Posterior cingulate gyrus (tissue), 11 donors: ENCODE data around the gene E4F1.

Source experiments
- DNase-seq, 10 donors: peaks; one replicate each; pipeline versions ENCODE4 v3.0.0 to v3.0.0-alpha.2; 2020 to 2021; ENCODE audit warnings: mixed read lengths in 3 of 10
- intact Hi-C: fragments of 100-400 bp; cut with DNase I; formaldehyde crosslinking; loops from one replicate; pipeline ENCODE4 v1.15.1; 2023

E4F1 gene

GRCh38 chr16:2205967-2206313 is 17.5 kb upstream of the E4F1 start:
- intact Hi-C loops = loop anchor here (1.0 to 5.0 kb wide), 2 partner anchors 49 to 62 kb away; partner anchors contain the start of genes RNPS1 and TRAF7
- DNase-seq = peak in 2 of 10 donors; percentile 34 to 73

GRCh38 chr16:2206420-2206779 is 17.0 kb upstream of the E4F1 start:
- intact Hi-C loops = loop anchor here (5.0 kb wide), 1 partner anchor 49 kb away; the partner anchor contains the start of gene TRAF7
- peak in 1 of 10 donors; percentile 10 for DNase-seq

- DNase-seq = peak in 2 of 10 donors; percentile 9 to 72
- intact Hi-C loops = loop anchor here (5.0 kb wide), 1 partner anchor 50 kb away; the partner anchor contains the start of gene TRAF7
Observed at GRCh38 chr16:2206780-2207433, 16.5 kb upstream of the E4F1 start.

GRCh38 chr16:2207872-2208271 is 15.5 kb upstream of the E4F1 start:
- intact Hi-C loops = loop anchor here (5.0 kb wide), 1 partner anchor 51 kb away; the partner anchor contains the start of gene TRAF7
- no peak for DNase-seq

GRCh38 chr16:2208308-2208707 is 15.1 kb upstream of the E4F1 start:
- peak in 2 of 10 donors; percentile 11 to 72 for DNase-seq
- intact Hi-C loops = loop anchor here (5.0 kb wide), 1 partner anchor 51 kb away; the partner anchor contains the start of gene TRAF7

GRCh38 chr16:2208772-2209171 is 14.6 kb upstream of the E4F1 start:
- DNase-seq = no peak
- intact Hi-C loops = loop anchor here (5.0 kb wide), 1 partner anchor 51 kb away; the partner anchor contains the start of gene TRAF7

- intact Hi-C loops = loop anchor here (5.0 kb wide), 1 partner anchor 52 kb away; the partner anchor contains the start of gene TRAF7
- DNase-seq = peak in 1 of 10 donors; percentile 6
Observed at GRCh38 chr16:2209258-2210008, 14.0 kb upstream of the E4F1 start.

- peak in 1 of 10 donors; percentile 7 for DNase-seq
- intact Hi-C loops = no loop called here
Observed at GRCh38 chr16:2210009-2210332, 13.4 kb upstream of the E4F1 start.

- intact Hi-C loops = no loop called here
- peak in 1 of 10 donors; percentile 11 for DNase-seq
Observed at GRCh38 chr16:2210386-2211365, 12.7 kb upstream of the E4F1 start, which contains the start of gene BRICD5. TSS of gene BRICD5 (minus strand) at chr16:2210863. CDS start at chr16:2210833, 30 bp downstream.

GRCh38 chr16:2211923-2212347 is 11.5 kb upstream of the E4F1 start:
- intact Hi-C loops = no loop called here
- peak in 1 of 10 donors; percentile 6 for DNase-seq

GRCh38 chr16:2212362-2213324 is 10.7 kb upstream of the E4F1 start:
- intact Hi-C loops = no loop called here
- peak in 1 of 10 donors; percentile 9 for DNase-seq

GRCh38 chr16:2213817-2214718 is 9.3 kb upstream of the E4F1 start:
- intact Hi-C loops = no loop called here
- peak in 2 of 10 donors; percentile 19 to 81 for DNase-seq

GRCh38 chr16:2214719-2214968 is 8.7 kb upstream of the E4F1 start, which contains the start of gene PGP:
TSS of gene PGP (minus strand) at chr16:2214840. CDS start at chr16:2214777, 63 bp downstream.
- intact Hi-C loops = no loop called here
- DNase-seq = no peak

- intact Hi-C loops = no loop called here
- no peak for DNase-seq
Observed at GRCh38 chr16:2216330-2216729, 7.1 kb upstream of the E4F1 start.

GRCh38 chr16:2223942-2224486 is 623 bp downstream of the E4F1 start:
- intact Hi-C loops = loop anchor here (1.0 kb wide), 1 partner anchor 9 kb away; no protein-coding TSS in a partner anchor
- no peak for DNase-seq

- DNase-seq = no peak
- intact Hi-C loops = no loop called here
Observed at GRCh38 chr16:2226245-2226793, 2.9 kb downstream of the E4F1 start.

- intact Hi-C loops = no loop called here
- DNase-seq = no peak
Observed at GRCh38 chr16:2226918-2227317, 3.5 kb downstream of the E4F1 start.
